ENCODE measurements around the gene CTRB2. TPM values are rescaled to one million over a fixed set of nuclear protein-coding genes. Genes with fewer than 3 reads are reported as not detected.

Gene CTRB2
- total and polyA plus RNA-seq, 2 of the 8 experiments (the other 6 are each of a cell fraction or from before 2014, with no cell fraction given): not detected

DNA sequence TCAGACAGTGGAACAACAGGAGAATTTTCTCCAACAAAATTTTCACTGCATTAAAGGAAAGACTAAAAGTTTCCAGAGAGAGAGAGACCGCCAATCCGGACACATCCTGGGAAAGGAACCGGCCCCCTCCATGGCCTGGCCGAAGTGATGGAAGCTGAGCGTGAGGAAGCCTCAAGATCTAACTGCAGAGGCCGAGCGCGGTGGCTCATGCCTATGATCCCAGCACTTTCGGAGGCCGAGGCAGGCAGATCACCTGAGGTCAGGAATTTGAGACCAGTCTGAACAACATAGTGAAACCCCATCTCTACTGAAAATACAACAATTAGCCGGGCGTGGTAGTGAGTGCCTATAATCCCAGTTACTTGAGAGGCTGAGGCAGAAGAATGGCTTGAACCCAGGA lies 3.9 kb downstream of the CTRB2 start:
- no peak for FAIRE-seq
- DNase-seq (ENCODE audit: low read depth in 1 of 2, low spot score in 2 of 2): no peak

More for the DNA sequence above, 3.9 kb downstream of the CTRB2 start:
- no peaks in the 10 kb centered on the region for H3K79me1 ChIP-seq (ENCODE audit: low read depth, low read length)
- no peak overlapping the region for H2BK20ac ChIP-seq (ENCODE audit: low read length)
- H2BK120ac ChIP-seq (replicated peaks; ENCODE audit: low read depth, low read length): no peak overlapping the region
- ChIA-PET CTCF (ENCODE audit: partially characterized antibody) (interaction anchor here (0.6 to 10.4 kb wide), 6 partner anchors 12 to 228 kb away, joined by 3 to 157 read pairs (median 4); partner anchors contain the start of gene CTRB1), POLR2A (ENCODE audit: partially characterized antibody) (interaction anchor here (2.1 kb wide), 1 partner anchor 19 kb away, joined by 9 read pairs; no protein-coding TSS in a partner anchor)
- no peak overlapping the region for H4K8ac ChIP-seq (ENCODE audit: extremely low read depth, insufficient read depth, low read length)
- no peak overlapping the region for H2AFZ ChIP-seq (ENCODE audit: low read length)
- no peak overlapping the region for H4K91ac ChIP-seq (replicated peaks; ENCODE audit: insufficient read length, low read length)
- H3K23me2 ChIP-seq (ENCODE audit: low read depth, low read length): no peaks in the 10 kb centered on the region
- no peaks in the 10 kb centered on the region for H3K9me3 ChIP-seq (ENCODE audit: insufficient read depth in 2 of 2, low read depth in 1 of 2, low read length in 1 of 2)
- no peaks in the 10 kb centered on the region for H3K79me2 ChIP-seq (ENCODE audit: control insufficient read depth in 1 of 2, insufficient read depth in 2 of 2, low read length in 2 of 2)
- no peak overlapping the region for H3K23ac ChIP-seq (ENCODE audit: insufficient read length)
- H2BK15ac ChIP-seq (ENCODE audit: low read length): no peak overlapping the region
- H2BK5ac ChIP-seq (ENCODE audit: low read depth, low read length): no peak overlapping the region
- H2BK12ac ChIP-seq (ENCODE audit: low read depth, low read length): no peak overlapping the region
- no peak overlapping the region for H3K4ac ChIP-seq (replicated peaks; ENCODE audit: insufficient read length, low read depth, low read length)
- H4K20me1 ChIP-seq (replicated peaks in 1 of 2; ENCODE audit: control insufficient read depth in 1 of 2, insufficient read depth in 2 of 2, low read length in 2 of 2): no peaks in the 10 kb centered on the region
- H3K36me3 ChIP-seq (ENCODE audit: control insufficient read depth in 2 of 4, insufficient read depth in 4 of 4, low read length in 3 of 4): no peaks in the 10 kb centered on the region
- WGBS, 2 experiments (ENCODE audit: extremely low coverage in 1 of 2, insufficient coverage in 1 of 2, insufficient read length in 1 of 2, insufficient replicate concordance in 2 of 2, low coverage in 1 of 2, low lambda C conversion rate in 2 of 2, missing lambda C conversion rate in 1 of 2): 88% methylated on average over 12 of the region's 12 CpGs; no CpG with 5 or more reads in 1 of the 2 experiments
- no peak overlapping the region for H3K27ac ChIP-seq (ENCODE audit: low read depth, low read length)
- H3K14ac ChIP-seq (ENCODE audit: insufficient read length): no peak overlapping the region
- no peak overlapping the region for H2AK5ac ChIP-seq (ENCODE audit: low read depth, low read length)
- H3K4me2 ChIP-seq (ENCODE audit: insufficient read depth in 1 of 2, low read depth in 2 of 2, low read length in 2 of 2): no peak overlapping the region
- no peak overlapping the region for H3K9ac ChIP-seq (replicated peaks in 1 of 4; ENCODE audit: extremely low read depth in 1 of 4, low read depth in 3 of 4, low read length in 3 of 4)
- H3K56ac ChIP-seq (replicated peaks; ENCODE audit: insufficient read length, low read depth, low read length): no peak overlapping the region
- peaks cover 0 to under 1% (median 0%) of the 10 kb centered on the region in 4 experiments; a peak in 3 of 7 replicates for H3K4me1 ChIP-seq (replicated peaks in 1 of 4; ENCODE audit: control insufficient read depth in 3 of 4, insufficient read depth in 4 of 4, low read length in 3 of 4)
- no peak overlapping the region for H3K4me3 ChIP-seq (ENCODE audit: extremely low read depth in 1 of 4, insufficient read depth in 2 of 4, low read depth in 3 of 4, low read length in 4 of 4)
- TF ChIP-seq, protein P1, sequence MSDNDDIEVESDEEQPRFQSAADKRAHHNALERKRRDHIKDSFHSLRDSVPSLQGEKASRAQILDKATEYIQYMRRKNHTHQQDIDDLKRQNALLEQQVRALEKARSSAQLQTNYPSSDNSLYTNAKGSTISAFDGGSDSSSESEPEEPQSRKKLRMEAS (IDR thresholded peaks at IDR 0.05): no peak
- no peak for TF ChIP-seq SAP30 (IDR thresholded peaks at IDR 0.05; ENCODE audit: insufficient read depth, insufficient replicate concordance, low read length)
- TF ChIP-seq TCF12 (IDR thresholded peaks at IDR 0.05; ENCODE audit: low read depth, low read length): no peak
- TF ChIP-seq CHD1 (IDR thresholded peaks at IDR 0.05; ENCODE audit: low read depth, low read length): no peak
- TF ChIP-seq CBX5 (IDR thresholded peaks at IDR 0.05; ENCODE audit: low read depth, low read length): no peak
- no peak for TF ChIP-seq RBBP5 (IDR thresholded peaks at IDR 0.05; ENCODE audit: borderline replicate concordance, low read depth, low read length)
- TF ChIP-seq, protein P2, sequence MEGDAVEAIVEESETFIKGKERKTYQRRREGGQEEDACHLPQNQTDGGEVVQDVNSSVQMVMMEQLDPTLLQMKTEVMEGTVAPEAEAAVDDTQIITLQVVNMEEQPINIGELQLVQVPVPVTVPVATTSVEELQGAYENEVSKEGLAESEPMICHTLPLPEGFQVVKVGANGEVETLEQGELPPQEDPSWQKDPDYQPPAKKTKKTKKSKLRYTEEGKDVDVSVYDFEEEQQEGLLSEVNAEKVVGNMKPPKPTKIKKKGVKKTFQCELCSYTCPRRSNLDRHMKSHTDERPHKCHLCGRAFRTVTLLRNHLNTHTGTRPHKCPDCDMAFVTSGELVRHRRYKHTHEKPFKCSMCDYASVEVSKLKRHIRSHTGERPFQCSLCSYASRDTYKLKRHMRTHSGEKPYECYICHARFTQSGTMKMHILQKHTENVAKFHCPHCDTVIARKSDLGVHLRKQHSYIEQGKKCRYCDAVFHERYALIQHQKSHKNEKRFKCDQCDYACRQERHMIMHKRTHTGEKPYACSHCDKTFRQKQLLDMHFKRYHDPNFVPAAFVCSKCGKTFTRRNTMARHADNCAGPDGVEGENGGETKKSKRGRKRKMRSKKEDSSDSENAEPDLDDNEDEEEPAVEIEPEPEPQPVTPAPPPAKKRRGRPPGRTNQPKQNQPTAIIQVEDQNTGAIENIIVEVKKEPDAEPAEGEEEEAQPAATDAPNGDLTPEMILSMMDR (IDR thresholded peaks at IDR 0.05; ENCODE audit: control extremely low read depth in 1 of 3, insufficient read depth in 1 of 3, low read depth in 1 of 3, low read length in 3 of 3): no peak
- TF ChIP-seq CHD2 (IDR thresholded peaks at IDR 0.05; ENCODE audit: low read length): no peak
- no peak for TF ChIP-seq HDAC6 (IDR thresholded peaks at IDR 0.05; ENCODE audit: low read depth, low read length)
- no peak overlapping the region for H3K18ac ChIP-seq (ENCODE audit: extremely low read depth, low read length)
- H3K27me3 ChIP-seq (replicated peaks in 1 of 4; ENCODE audit: control insufficient read depth in 3 of 4, extremely low read depth in 1 of 4, insufficient read depth in 3 of 4, low read length in 3 of 4): no peaks in the 10 kb centered on the region
- H4K5ac ChIP-seq (ENCODE audit: insufficient read length, low read depth, low read length): no peak overlapping the region
